Type B pancreatic cell (in vitro differentiated cells): ENCODE results near the gene ARMC12. TPM values are rescaled to one million over a fixed set of nuclear protein-coding genes. Genes with fewer than 3 reads are reported as not detected.

Experiments
- DNase-seq: peaks from one replicate; pipeline ENCODE4 v3.0.0; 2021; ENCODE audit warnings: mixed read lengths; ENCODE audit not compliant: unreplicated experiment; ENCODE audit errors: extremely low spot score
- H3K27ac Mint-ChIP-seq: 2 replicates; pipeline ENCODE4 v1.8.0; 2021; ENCODE audit warnings: mild to moderate bottlenecking, mixed read lengths
- H3K27me3 Mint-ChIP-seq: 2 replicates; pipeline ENCODE4 v1.8.0; 2021; ENCODE audit warnings: mixed read lengths
- H3K36me3 Mint-ChIP-seq: 2 replicates; pipeline ENCODE4 v1.8.0; 2021; ENCODE audit warnings: mixed read lengths
- H3K4me1 Mint-ChIP-seq: one replicate; pipeline ENCODE4 v1.8.0; 2021; ENCODE audit warnings: mixed read lengths; ENCODE audit not compliant: unreplicated experiment
- H3K4me3 Mint-ChIP-seq: 2 replicates; pipeline ENCODE4 v1.8.0; 2021; ENCODE audit warnings: mild to moderate bottlenecking, mixed read lengths
- H3K9me3 Mint-ChIP-seq: 2 replicates; pipeline ENCODE4 v1.8.0; 2021; ENCODE audit warnings: mixed read lengths
- CTCF ChIP-seq: fragments of 200-600 bp; sonication (generic); conservative IDR thresholded peaks from 2 replicates; pipeline ENCODE4 v1.5.0; 2021; ENCODE audit warnings: antibody characterized with exemption, mild to moderate bottlenecking
- total RNA-seq: library from RNA; stranded (reverse); gene quantifications from 2 replicates; pipeline ENCODE4 v1.2.1, GENCODE V29; 2021; ENCODE audit warnings: low replicate concordance

The ARMC12 gene
- total RNA-seq, 1 donor from 2014 or later = 1.8 TPM

GRCh38 chr6:35757456-35758123 lies 20.8 kb downstream of the ARMC12 start:
- H3K27ac Mint-ChIP-seq = no peak overlapping the region
- H3K27me3 Mint-ChIP-seq = peaks cover 32% of the 10 kb centered on the region
- H3K9me3 Mint-ChIP-seq = no peaks in the 10 kb centered on the region

GRCh38 chr6:35759426-35759825 lies 22.6 kb downstream of the ARMC12 start:
- TF ChIP-seq CTCF = no peak
- DNase-seq = no peak
- Mint-ChIP-seq H3K9me3 (no peaks in the 10 kb centered on the region), H3K27me3 (peaks cover 51% of the 10 kb centered on the region), H3K36me3 (no peaks in the 10 kb centered on the region), H3K4me3 (no peak overlapping the region), H3K4me1 (peaks cover 5% of the 10 kb centered on the region), H3K27ac (no peak overlapping the region)

More at GRCh38 chr6:35757456-35758123, 20.8 kb downstream of the ARMC12 start:
- H3K4me1 Mint-ChIP-seq = no peaks in the 10 kb centered on the region
- H3K4me3 Mint-ChIP-seq = no peak overlapping the region
- DNase-seq = no peak
- TF ChIP-seq CTCF = peak; percentile 68
- H3K36me3 Mint-ChIP-seq = no peaks in the 10 kb centered on the region

GRCh38 chr6:35765739-35766138 lies 28.9 kb downstream of the ARMC12 start:
- Mint-ChIP-seq H3K27me3 (peaks cover 58% of the 10 kb centered on the region), H3K27ac (no peak overlapping the region), H3K9me3 (no peaks in the 10 kb centered on the region), H3K36me3 (no peaks in the 10 kb centered on the region), H3K4me1 (peaks cover 6% of the 10 kb centered on the region), H3K4me3 (no peak overlapping the region)
- no peak for DNase-seq
- no peak for TF ChIP-seq CTCF

GRCh38 chr6:35769211-35769610 lies 32.4 kb downstream of the ARMC12 start:
- H3K4me3 Mint-ChIP-seq = no peak overlapping the region
- H3K4me1 Mint-ChIP-seq = peaks cover 3% of the 10 kb centered on the region
- H3K27ac Mint-ChIP-seq = no peak overlapping the region
- no peaks in the 10 kb centered on the region for H3K9me3 Mint-ChIP-seq
- no peaks in the 10 kb centered on the region for H3K36me3 Mint-ChIP-seq
- no peak for TF ChIP-seq CTCF
- H3K27me3 Mint-ChIP-seq = peaks cover 33% of the 10 kb centered on the region
- no peak for DNase-seq

GRCh38 chr6:35771343-35771627 lies 34.5 kb downstream of the ARMC12 start:
- no peaks in the 10 kb centered on the region for H3K36me3 Mint-ChIP-seq
- no peak for TF ChIP-seq CTCF
- H3K27ac Mint-ChIP-seq = no peak overlapping the region
- no peaks in the 10 kb centered on the region for H3K4me1 Mint-ChIP-seq
- DNase-seq = no peak
- H3K4me3 Mint-ChIP-seq = no peak overlapping the region
- H3K27me3 Mint-ChIP-seq = peaks cover 32% of the 10 kb centered on the region
- H3K9me3 Mint-ChIP-seq = no peaks in the 10 kb centered on the region
